IMR-90 (cell line): ENCODE data around the gene PRKCB.

Experiments used
- BHLHE40 ChIP-seq: fragments of 150-350 bp; IDR thresholded peaks from 2 replicates; pipeline ENCODE4 v1.6.1; 2016; ENCODE audit warnings: mild to moderate bottlenecking, low read depth, low read length
- CEBPB ChIP-seq: IDR thresholded peaks from 2 replicates; pipeline ENCODE4 v1.6.1; 2012; ENCODE audit warnings: low read depth, low read length, improper control_type of control experiment
- MAZ ChIP-seq: IDR thresholded peaks from 2 replicates; pipeline ENCODE4 v1.6.1; 2012; ENCODE audit warnings: low read depth, mild to moderate bottlenecking, low read length, improper control_type of control experiment, moderate library complexity, borderline replicate concordance
- MXI1 ChIP-seq: IDR thresholded peaks from 2 replicates; pipeline ENCODE4 v1.6.1; 2012; ENCODE audit warnings: low read depth, mild to moderate bottlenecking, low read length, moderate library complexity, borderline replicate concordance
- POLR2A ChIP-seq: IDR thresholded peaks from 2 replicates; pipeline ENCODE4 v1.6.1; 2012; ENCODE audit warnings: mild to moderate bottlenecking, low read depth, low read length
- RAD21 ChIP-seq: IDR thresholded peaks from 2 replicates; pipeline ENCODE4 v1.6.1; 2012; ENCODE audit warnings: low read length, improper control_type of control experiment
- RCOR1 ChIP-seq: IDR thresholded peaks from 2 replicates; pipeline ENCODE4 v1.6.1; 2012; ENCODE audit warnings: mild to moderate bottlenecking, low read length, improper control_type of control experiment; ENCODE audit not compliant: insufficient replicate concordance
- RFX5 ChIP-seq: IDR thresholded peaks from 2 replicates; pipeline ENCODE4 v1.8.0; 2012; ENCODE audit warnings: low read depth, mild to moderate bottlenecking, low read length, moderate library complexity
- SMC3 ChIP-seq: fragments of 150-350 bp; IDR thresholded peaks from 2 replicates; pipeline ENCODE4 v1.6.1; 2016; ENCODE audit warnings: low read depth, mild to moderate bottlenecking, antibody characterized with exemption, low read length, moderate library complexity
- USF2 ChIP-seq: fragments of 150-350 bp; IDR thresholded peaks from 2 replicates; pipeline ENCODE4 v1.6.1; 2017; ENCODE audit warnings: mild to moderate bottlenecking, antibody characterized with exemption, low read length, low read depth
- TF ChIP-seq, protein P1 (sequence below): conservative IDR thresholded peaks from 2 replicates; pipeline ENCODE4 v1.5.1; 2012; ENCODE audit warnings: mild to moderate bottlenecking, low read depth, low read length, improper control_type of control experiment

DNA sequence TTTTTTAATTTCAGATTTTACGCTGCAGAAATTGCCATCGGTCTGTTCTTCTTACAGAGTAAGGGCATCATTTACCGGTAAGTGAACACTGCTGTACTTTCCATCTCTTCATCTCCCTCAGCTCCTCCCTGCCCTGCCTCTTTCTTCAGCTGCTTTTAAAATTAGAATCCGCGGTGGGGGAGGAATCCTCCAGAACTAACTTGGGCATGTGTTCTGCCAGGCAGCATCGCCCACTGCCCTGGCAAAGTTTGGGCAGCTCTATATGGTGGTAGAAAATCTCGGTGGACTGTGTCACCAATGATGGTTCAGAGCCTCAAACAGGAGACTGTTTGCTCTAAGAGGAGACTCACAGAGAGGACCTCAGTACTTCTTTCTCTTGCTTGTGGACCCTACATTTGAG lies 338.7 kb downstream of the PRKCB start:
- TF ChIP-seq RFX5 (no peak), POLR2A (no peak), BHLHE40 (no peak), CEBPB (no peak), RAD21 (no peak), USF2 (no peak), SMC3 (no peak), RCOR1 (no peak), MXI1 (no peak), MAZ (no peak)
- TF ChIP-seq, protein P1, sequence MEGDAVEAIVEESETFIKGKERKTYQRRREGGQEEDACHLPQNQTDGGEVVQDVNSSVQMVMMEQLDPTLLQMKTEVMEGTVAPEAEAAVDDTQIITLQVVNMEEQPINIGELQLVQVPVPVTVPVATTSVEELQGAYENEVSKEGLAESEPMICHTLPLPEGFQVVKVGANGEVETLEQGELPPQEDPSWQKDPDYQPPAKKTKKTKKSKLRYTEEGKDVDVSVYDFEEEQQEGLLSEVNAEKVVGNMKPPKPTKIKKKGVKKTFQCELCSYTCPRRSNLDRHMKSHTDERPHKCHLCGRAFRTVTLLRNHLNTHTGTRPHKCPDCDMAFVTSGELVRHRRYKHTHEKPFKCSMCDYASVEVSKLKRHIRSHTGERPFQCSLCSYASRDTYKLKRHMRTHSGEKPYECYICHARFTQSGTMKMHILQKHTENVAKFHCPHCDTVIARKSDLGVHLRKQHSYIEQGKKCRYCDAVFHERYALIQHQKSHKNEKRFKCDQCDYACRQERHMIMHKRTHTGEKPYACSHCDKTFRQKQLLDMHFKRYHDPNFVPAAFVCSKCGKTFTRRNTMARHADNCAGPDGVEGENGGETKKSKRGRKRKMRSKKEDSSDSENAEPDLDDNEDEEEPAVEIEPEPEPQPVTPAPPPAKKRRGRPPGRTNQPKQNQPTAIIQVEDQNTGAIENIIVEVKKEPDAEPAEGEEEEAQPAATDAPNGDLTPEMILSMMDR, result no peak
